H1 (cell line): ENCODE measurements around the gene CERT1. TPM values are rescaled to one million over a fixed set of nuclear protein-coding genes. Genes with fewer than 3 reads are reported as not detected.

Experiments
- CTCF ChIA-PET: fragments of 300-600 bp; sonication (Branson Sonifier 250); formaldehyde crosslinking; loops from one replicate; lab custom pipeline; 2021; ENCODE audit not compliant: partially characterized antibody; lab: Charles Lee
- POLR2A ChIA-PET: fragments of 300-600 bp; sonication (Branson Sonifier 250); formaldehyde crosslinking; loops from one replicate; lab custom pipeline; 2021; ENCODE audit warnings: inconsistent platforms; ENCODE audit not compliant: partially characterized antibody; lab: Charles Lee
- DNase-seq, 2 experiments: peaks; one replicate each; pipeline versions ENCODE4 v3.0.0 to v3.0.0-alpha.2; 2010 to 2022; ENCODE audit warnings: low spot score in 2 of 2, low read depth in 1 of 2, mixed read lengths in 1 of 2
- FAIRE-seq: peaks from 2 replicates; lab custom pipeline; 2011; peaks lifted over from hg19 to GRCh38; lab: Jason Lieb, UNC
- H2AFZ ChIP-seq: 2 replicates; pipeline ENCODE4 v1.8.1; 2012; ENCODE audit warnings: low read length, inconsistent platforms
- H2AK5ac ChIP-seq: 2 replicates; pipeline ENCODE4 v1.6.1; 2013; ENCODE audit warnings: low read depth, low read length
- H2BK120ac ChIP-seq: replicated peaks from 2 replicates; pipeline ENCODE3; 2013; ENCODE audit warnings: low read depth, low read length, inconsistent platforms
- H2BK12ac ChIP-seq: 2 replicates; pipeline ENCODE4 v1.6.1; 2013; ENCODE audit warnings: low read depth, low read length
- H2BK15ac ChIP-seq: 2 replicates; pipeline ENCODE4 v1.6.1; 2013; ENCODE audit warnings: low read length
- H2BK20ac ChIP-seq: 2 replicates; pipeline ENCODE4 v1.6.1; 2013; ENCODE audit warnings: low read length
- H2BK5ac ChIP-seq: 2 replicates; pipeline ENCODE4 v1.6.1; 2013; ENCODE audit warnings: low read depth, low read length
- H3K14ac ChIP-seq: 2 replicates; pipeline ENCODE4 v1.6.1; 2013; ENCODE audit warnings: inconsistent platforms; ENCODE audit not compliant: insufficient read length
- H3K18ac ChIP-seq: 2 replicates; pipeline ENCODE4 v1.6.1; 2013; ENCODE audit warnings: low read length; ENCODE audit errors: extremely low read depth
- H3K23ac ChIP-seq: 2 replicates; pipeline ENCODE4 v1.6.1; 2013; ENCODE audit warnings: inconsistent platforms; ENCODE audit not compliant: insufficient read length
- H3K23me2 ChIP-seq: 2 replicates; pipeline ENCODE4 v1.6.1; 2013; ENCODE audit warnings: low read depth, low read length
- H3K27ac ChIP-seq: 2 replicates; pipeline ENCODE4 v1.6.1; 2011; ENCODE audit warnings: low read depth, low read length, inconsistent platforms
- H3K27me3 ChIP-seq, 4 experiments: replicated peaks in 1 of 4; 1 replicate in 1 of 4; 2 replicates in 3 of 4; pipeline versions ENCODE4 v1.6.1 to v1.8.1; 2011 to 2013; ENCODE audit warnings: low read length in 3 of 4, mild to moderate bottlenecking in 3 of 4, inconsistent platforms in 2 of 4, mixed read lengths in 2 of 4, moderate library complexity in 1 of 4; ENCODE audit not compliant: control insufficient read depth in 3 of 4, insufficient read depth in 3 of 4; ENCODE audit errors: extremely low read depth in 1 of 4
- H3K36me3 ChIP-seq, 4 experiments: 2 replicates each; pipeline versions ENCODE4 v1.6.1 to v1.8.1; 2011 to 2013; ENCODE audit warnings: mild to moderate bottlenecking in 4 of 4, low read length in 3 of 4, moderate library complexity in 2 of 4, control low read depth in 1 of 4, inconsistent platforms in 1 of 4; ENCODE audit not compliant: insufficient read depth in 4 of 4, control insufficient read depth in 2 of 4
- H3K4ac ChIP-seq: replicated peaks from 2 replicates; pipeline ENCODE3; 2013; ENCODE audit warnings: low read length, low read depth, mixed read lengths, inconsistent platforms; ENCODE audit not compliant: insufficient read length
- H3K4me1 ChIP-seq, 4 experiments: replicated peaks in 1 of 4; 1 replicate in 1 of 4; 2 replicates in 3 of 4; pipeline versions ENCODE4 v1.6.1 to v1.8.1; 2011 to 2013; ENCODE audit warnings: low read length in 3 of 4, inconsistent platforms in 2 of 4, mixed read lengths in 1 of 4; ENCODE audit not compliant: insufficient read depth in 4 of 4, control insufficient read depth in 3 of 4
- H3K4me2 ChIP-seq, 2 experiments: 2 replicates each; pipeline versions ENCODE4 v1.6.1 to v1.8.1; 2011 to 2013; ENCODE audit warnings: low read depth in 2 of 2, low read length in 2 of 2, control low read depth in 1 of 2, inconsistent platforms in 1 of 2, mild to moderate bottlenecking in 1 of 2; ENCODE audit not compliant: insufficient read depth in 1 of 2
- H3K4me3 ChIP-seq, 4 experiments: fragments of 200-600, 300-600 bp in 1 of 4; sonication (generic), shearing (Covaris generic), sonication (Bioruptor Twin) in 1 of 4; 2 replicates each; pipeline versions ENCODE4 v1.5.1 to v1.8.1; 2011 to 2016; ENCODE audit warnings: low read length in 4 of 4, low read depth in 3 of 4, control low read depth in 2 of 4, inconsistent platforms in 2 of 4, mild to moderate bottlenecking in 2 of 4, mixed read lengths in 1 of 4, moderate library complexity in 1 of 4; ENCODE audit not compliant: insufficient read depth in 2 of 4; ENCODE audit errors: extremely low read depth in 1 of 4
- H3K56ac ChIP-seq: replicated peaks from 2 replicates; pipeline ENCODE3; 2013; ENCODE audit warnings: low read depth, mild to moderate bottlenecking, mixed read lengths, low read length, inconsistent platforms; ENCODE audit not compliant: insufficient read length
- H3K79me1 ChIP-seq: 2 replicates; pipeline ENCODE4 v1.6.1; 2013; ENCODE audit warnings: low read depth, low read length, control low read depth
- H3K79me2 ChIP-seq, 2 experiments: 2 replicates each; pipeline versions ENCODE4 v1.6.1 to v1.8.1; 2012 to 2013; ENCODE audit warnings: low read length in 2 of 2, mild to moderate bottlenecking in 2 of 2, inconsistent platforms in 1 of 2; ENCODE audit not compliant: insufficient read depth in 2 of 2, control insufficient read depth in 1 of 2
- H3K9ac ChIP-seq, 4 experiments: replicated peaks in 1 of 4; 1 replicate in 1 of 4; 2 replicates in 3 of 4; pipeline versions ENCODE4 v1.6.1 to v1.8.1; 2011 to 2013; ENCODE audit warnings: low read depth in 3 of 4, low read length in 3 of 4, control low read depth in 2 of 4, mild to moderate bottlenecking in 2 of 4, moderate library complexity in 2 of 4, inconsistent platforms in 1 of 4; ENCODE audit errors: extremely low read depth in 1 of 4
- H3K9me3 ChIP-seq, 2 experiments: 2 replicates each; pipeline versions ENCODE4 v1.6.1 to v1.8.1; 2012 to 2013; ENCODE audit warnings: mild to moderate bottlenecking in 2 of 2, moderate library complexity in 2 of 2, control low read depth in 1 of 2, inconsistent platforms in 1 of 2, low read depth in 1 of 2, low read length in 1 of 2, mixed read lengths in 1 of 2; ENCODE audit not compliant: insufficient read depth in 2 of 2
- H4K20me1 ChIP-seq, 2 experiments: replicated peaks in 1 of 2; 2 replicates each; pipeline versions ENCODE3 to v1.8.1; 2011 to 2013; ENCODE audit warnings: inconsistent platforms in 2 of 2, low read length in 2 of 2, mild to moderate bottlenecking in 1 of 2; ENCODE audit not compliant: insufficient read depth in 2 of 2, control insufficient read depth in 1 of 2
- H4K5ac ChIP-seq: 2 replicates; pipeline ENCODE4 v1.6.1; 2013; ENCODE audit warnings: low read length, low read depth, mixed read lengths, inconsistent platforms; ENCODE audit not compliant: insufficient read length
- H4K8ac ChIP-seq: 2 replicates; pipeline ENCODE4 v1.8.0; 2013; ENCODE audit warnings: mild to moderate bottlenecking, moderate library complexity, low read length, inconsistent platforms; ENCODE audit not compliant: insufficient read depth; ENCODE audit errors: extremely low read depth
- H4K91ac ChIP-seq: replicated peaks from 2 replicates; pipeline ENCODE3; 2013; ENCODE audit warnings: low read length, mixed read lengths, inconsistent platforms; ENCODE audit not compliant: insufficient read length
- BRCA1 ChIP-seq: IDR thresholded peaks from 2 replicates; pipeline ENCODE4 v1.6.1; 2012; ENCODE audit warnings: low read depth, low read length, improper control_type of control experiment
- CBX5 ChIP-seq: fragments of 300-800, 300-1000 bp; sonication (generic); IDR thresholded peaks from 2 replicates; pipeline ENCODE4 v1.7.1; 2016; ENCODE audit warnings: antibody characterized with exemption, low read length, low read depth
- CHD1 ChIP-seq: IDR thresholded peaks from 2 replicates; pipeline ENCODE4 v1.6.1; 2012; ENCODE audit warnings: low read depth, low read length, improper control_type of control experiment
- NANOG ChIP-seq: IDR thresholded peaks from 2 replicates; pipeline ENCODE4 v1.6.1; 2011; ENCODE audit warnings: low read length, low read depth, mild to moderate bottlenecking, inconsistent platforms; ENCODE audit not compliant: insufficient read depth, poor library complexity, severe bottlenecking
- POU5F1 ChIP-seq: IDR thresholded peaks from 2 replicates; pipeline ENCODE4 v1.6.1; 2011; ENCODE audit warnings: low read depth, mild to moderate bottlenecking, low read length, moderate library complexity
- RAD21 ChIP-seq, 2 experiments: IDR thresholded peaks in 1 of 2; conservative IDR thresholded peaks in 1 of 2; 2 replicates each; pipeline ENCODE4 v1.6.1; 2011; ENCODE audit warnings: low read depth in 2 of 2, low read length in 2 of 2, improper control_type of control experiment in 1 of 2, inconsistent platforms in 1 of 2, mild to moderate bottlenecking in 1 of 2, moderate library complexity in 1 of 2
- RBBP5 ChIP-seq: IDR thresholded peaks from 2 replicates; pipeline ENCODE4 v1.7.1; 2012; ENCODE audit warnings: low read depth, mild to moderate bottlenecking, inconsistent platforms, low read length, moderate library complexity, borderline replicate concordance
- SAP30 ChIP-seq: fragments of 300-600 bp; sonication (generic); IDR thresholded peaks from 2 replicates; pipeline ENCODE4 v1.7.1; 2012; ENCODE audit warnings: low read length, moderate library complexity, mild to moderate bottlenecking, inconsistent platforms; ENCODE audit not compliant: insufficient read depth, insufficient replicate concordance
- SIN3A ChIP-seq, 2 experiments: IDR thresholded peaks in 1 of 2; conservative IDR thresholded peaks in 1 of 2; 2 replicates each; pipeline ENCODE4 v1.6.1; 2011 to 2012; ENCODE audit warnings: low read length in 2 of 2, improper control_type of control experiment in 1 of 2, low read depth in 1 of 2, mild to moderate bottlenecking in 1 of 2
- SP2 ChIP-seq: IDR thresholded peaks from 2 replicates; pipeline ENCODE4 v1.6.1; 2012; ENCODE audit warnings: mild to moderate bottlenecking, low read length, inconsistent platforms
- TCF12 ChIP-seq: IDR thresholded peaks from 2 replicates; pipeline ENCODE4 v1.6.1; 2011; ENCODE audit warnings: low read depth, mild to moderate bottlenecking, low read length
- ZNF274 ChIP-seq: IDR thresholded peaks from 2 replicates; pipeline ENCODE4 v1.7.0; 2012; ENCODE audit warnings: low read length, borderline replicate concordance; ENCODE audit errors: extremely low read depth
- WGBS, 2 experiments: shearing (Covaris generic) in 1 of 2; methylation state at CpG; one replicate each; pipeline versions ENCODE4 v1.1.6 to v1.1.7; 2013 to 2015; ENCODE audit warnings: low lambda C conversion rate in 2 of 2, mixed read lengths in 2 of 2, inconsistent platforms in 1 of 2, low coverage in 1 of 2, missing lambda C conversion rate in 1 of 2; ENCODE audit not compliant: insufficient replicate concordance in 2 of 2, insufficient coverage in 1 of 2, insufficient read length in 1 of 2; ENCODE audit errors: extremely low coverage in 1 of 2, missing lambda C conversion rate in 1 of 2; 5-methylcytosine and 5-hydroxymethylcytosine counted together
- polyA plus RNA-seq, 7 experiments: library from polyadenylated mRNA; depleted of rRNA in 3 of 7; stranded (reverse) in 5 of 7; unstranded in 2 of 7; fragments of >200 nt in 5 of 7; fragments of 200-250 nt in 2 of 7; gene quantifications; 1 replicate in 5 of 7; 2 replicates in 1 of 7; 4 replicates in 1 of 7; pipeline versions ENCODE4 v1.2.1 to v1.2.3, GENCODE V29; 2011 to 2013; ENCODE audit warnings: missing spikeins in 2 of 7, mixed read lengths in 2 of 7
- total RNA-seq: library from RNA; stranded (reverse); fragmentation: NEBNext Ultra II Directional; extraction: Animal tissue kit (Norgen Biotek cat#: 25700); gene quantifications from 2 replicates; pipeline ENCODE4 v1.2.1, GENCODE V29; 2021

Gene CERT1
- total and polyA plus RNA-seq, 2 of the 8 experiments (the other 6 are each of a cell fraction or from before 2014, with no cell fraction given): 7.8 to 55.3 TPM

GRCh38 chr5:75395277-75395676 is 116.2 kb downstream of the CERT1 start:
- Histone ChIP-seq H3K23ac (no peak overlapping the region), H3K79me2 (no peaks in the 10 kb centered on the region), H3K56ac (no peak overlapping the region), H3K23me2 (no peaks in the 10 kb centered on the region), H2BK5ac (no peak overlapping the region), H3K27ac (no peak overlapping the region), H2BK15ac (no peak overlapping the region), H4K5ac (no peak overlapping the region), H3K14ac (no peak overlapping the region), H3K4me3 (no peak overlapping the region), H3K18ac (no peak overlapping the region), H2BK12ac (no peak overlapping the region), H3K9me3 (no peaks in the 10 kb centered on the region), H2AFZ (no peak overlapping the region), H4K91ac (no peak overlapping the region), H2BK120ac (no peak overlapping the region), H2BK20ac (no peak overlapping the region), H3K27me3 (no peaks in the 10 kb centered on the region), H2AK5ac (no peak overlapping the region), H3K9ac (no peak overlapping the region), H3K4me1 (no peaks in the 10 kb centered on the region), H3K4ac (no peak overlapping the region), H3K4me2 (no peak overlapping the region), H4K20me1 (no peaks in the 10 kb centered on the region), H4K8ac (no peak overlapping the region), H3K36me3 (peaks cover 0 to 2% (median 0%) of the 10 kb centered on the region in 4 experiments; a peak in 2 of 8 replicates), H3K79me1 (no peaks in the 10 kb centered on the region)
- no peak for DNase-seq
- WGBS, 2 experiments: 92% methylated on average over 3 of the region's 3 CpGs; no CpG with 5 or more reads in 1 of the 2 experiments
- ChIA-PET POLR2A (no interaction called here), CTCF (interaction anchor here (0.5 to 1.0 kb wide), 2 partner anchors 38 to 87 kb away, joined by 3 to 4 read pairs; no protein-coding TSS in a partner anchor)
- no peak for FAIRE-seq
- TF ChIP-seq CBX5: no peak
- TF ChIP-seq SAP30: no peak
- TF ChIP-seq NANOG: no peak
- TF ChIP-seq RBBP5: no peak
- no peak for TF ChIP-seq CHD1
- TF ChIP-seq SIN3A (conservative IDR thresholded peaks at IDR 0.05 in 1 of 2, IDR thresholded peaks at IDR 0.05 in 1 of 2; ENCODE audit: low read depth in 1 of 2, low read length in 2 of 2): no peak
- TF ChIP-seq ZNF274: no peak
- TF ChIP-seq BRCA1: no peak
- TF ChIP-seq SP2: no peak
- no peak for TF ChIP-seq TCF12
- no peak for TF ChIP-seq RAD21 (IDR thresholded peaks at IDR 0.05 in 1 of 2, conservative IDR thresholded peaks at IDR 0.05 in 1 of 2; ENCODE audit: low read depth in 2 of 2, low read length in 2 of 2)
- TF ChIP-seq POU5F1: no peak
